C1 segment of cervical spinal cord (tissue), 14 donors: ENCODE data around the gene PRAC1.

Experiments used
- DNase-seq, 14 donors: peaks; one replicate each; lab custom pipeline; 2025; lab: John Stamatoyannopoulos, UW

The PRAC1 gene

DNA sequence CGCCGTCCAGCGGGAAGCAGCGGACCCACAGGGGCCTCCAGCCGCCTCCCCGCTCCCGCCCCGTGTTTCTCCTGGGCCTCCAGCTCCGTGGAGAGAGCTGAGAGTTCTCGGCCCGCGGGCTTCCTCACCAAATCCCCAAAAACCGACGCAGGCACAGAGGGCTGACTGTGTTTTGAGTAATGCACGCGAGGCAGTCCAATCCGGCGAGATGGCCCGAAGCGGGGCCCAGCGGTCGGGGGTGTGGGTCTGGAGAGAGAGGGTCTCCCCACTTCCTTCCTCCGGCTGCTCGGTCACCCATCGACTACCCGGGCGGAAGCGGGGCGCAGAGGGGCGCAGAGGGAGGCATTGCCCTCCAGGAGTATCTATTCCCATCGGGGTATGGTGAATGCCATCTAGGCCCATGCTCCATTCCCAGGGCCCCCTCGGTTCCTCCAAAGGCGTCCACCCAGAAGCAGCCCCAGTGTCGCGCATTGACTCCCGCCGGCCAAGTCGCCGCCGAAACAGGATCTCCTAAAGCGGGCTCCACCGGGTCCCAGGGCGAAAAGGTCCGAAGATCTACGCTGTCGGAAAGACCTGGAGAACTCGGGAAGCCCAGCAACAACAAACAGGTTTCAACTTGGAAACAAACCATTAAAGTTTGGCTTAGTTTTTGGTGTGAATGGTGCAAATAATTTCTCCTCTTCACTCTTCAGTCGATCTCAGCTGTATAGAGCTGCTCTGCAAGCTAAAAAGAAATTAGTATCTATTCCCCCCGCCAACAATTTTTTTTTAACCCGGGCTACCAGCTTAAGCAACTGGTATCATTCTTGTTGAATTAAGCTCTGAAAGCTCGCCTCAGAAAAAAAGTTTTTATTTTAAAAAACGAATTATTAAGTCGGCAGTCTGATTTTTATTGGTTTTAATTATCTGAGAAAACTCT is 25.4 kb upstream of the PRAC1 start:
- no peak for DNase-seq

DNA sequence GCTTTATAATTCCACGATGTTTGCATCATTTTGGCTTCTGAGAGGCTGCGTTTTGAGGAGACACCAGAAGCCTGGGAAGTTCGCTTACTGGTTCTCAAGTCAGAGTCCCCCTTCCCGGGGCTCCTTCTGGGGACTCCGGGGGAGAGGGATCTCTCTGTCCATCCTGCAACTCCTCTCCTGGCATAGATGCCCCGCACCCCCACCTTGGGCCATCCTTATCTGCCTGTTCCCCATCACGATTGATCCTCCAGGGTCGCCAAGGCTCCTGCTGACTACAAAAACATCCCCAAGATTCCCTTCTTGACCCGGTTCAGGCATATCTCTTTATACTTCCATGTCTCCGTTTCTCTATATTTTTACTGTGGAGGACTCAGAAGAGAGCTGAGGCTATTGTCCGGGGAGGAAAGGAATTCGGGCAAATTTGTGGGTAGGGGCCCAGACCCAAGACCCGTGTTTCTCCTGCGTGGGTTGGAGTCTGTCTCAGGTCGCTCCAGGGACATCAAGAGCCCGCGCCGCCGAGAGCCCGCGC is 24.7 kb upstream of the PRAC1 start:
- no peak for DNase-seq

DNA sequence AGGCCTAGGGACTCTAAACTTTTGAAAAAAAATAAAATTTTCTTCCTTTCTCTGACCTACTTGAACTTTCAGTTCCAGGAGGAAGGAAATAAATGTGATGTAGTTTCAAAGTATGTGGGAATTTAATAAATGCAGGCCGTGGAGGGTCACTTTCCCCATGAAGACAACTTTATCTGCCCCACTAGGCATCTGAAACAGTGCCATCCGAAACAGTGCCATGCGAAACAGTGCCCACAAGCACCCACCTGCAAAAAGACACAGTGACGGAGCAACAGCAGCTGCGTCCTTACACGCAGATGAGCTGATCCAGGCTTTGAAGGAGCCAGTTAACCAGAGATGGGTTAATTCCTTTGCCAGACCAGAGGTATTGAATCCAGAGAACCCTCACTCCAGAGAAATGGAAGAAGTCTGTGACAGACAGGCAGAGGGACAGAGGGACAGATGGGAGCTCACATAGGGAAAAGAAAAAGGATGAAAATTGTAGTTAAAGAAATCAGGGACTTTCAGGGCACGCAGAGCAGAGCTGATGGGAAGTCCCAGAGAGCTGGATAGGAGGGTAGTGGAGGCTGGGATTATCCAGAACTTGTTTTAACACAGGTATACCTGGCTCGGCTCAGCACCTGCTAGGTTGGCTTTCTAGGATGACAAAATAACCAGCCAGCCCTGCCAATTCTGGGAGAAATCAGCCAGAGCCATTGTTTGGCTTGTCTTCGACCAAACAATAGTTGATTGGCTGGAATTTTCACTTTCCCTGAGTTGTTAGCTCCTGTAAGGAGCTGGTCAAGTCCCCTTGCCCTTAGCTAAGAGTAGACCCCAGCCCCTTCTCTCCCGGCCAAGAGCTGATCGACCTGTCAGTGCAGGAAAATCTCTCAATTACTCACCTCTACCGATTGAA is 23.3 kb upstream of the PRAC1 start:
- DNase-seq = no peak

DNA sequence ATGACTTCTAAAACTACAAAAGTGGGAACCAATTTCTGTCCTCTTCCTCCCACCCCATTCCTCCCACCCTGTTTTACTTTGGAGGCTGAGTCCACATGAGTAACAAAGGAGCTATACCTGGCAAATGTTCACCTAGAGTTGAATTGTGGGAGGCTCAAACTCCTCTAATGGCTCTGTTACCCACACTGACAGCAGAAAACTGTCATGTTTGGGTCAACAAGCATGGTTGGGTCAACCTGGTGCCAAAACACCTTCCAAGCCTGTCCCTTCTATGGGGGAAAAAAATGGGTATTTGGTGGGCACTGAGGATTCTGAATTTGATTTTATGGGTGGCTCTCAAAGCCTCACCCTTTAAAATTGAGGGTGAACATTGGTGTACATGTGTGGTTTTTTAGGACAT is 18.2 kb upstream of the PRAC1 start:
- DNase-seq = no peak

DNA sequence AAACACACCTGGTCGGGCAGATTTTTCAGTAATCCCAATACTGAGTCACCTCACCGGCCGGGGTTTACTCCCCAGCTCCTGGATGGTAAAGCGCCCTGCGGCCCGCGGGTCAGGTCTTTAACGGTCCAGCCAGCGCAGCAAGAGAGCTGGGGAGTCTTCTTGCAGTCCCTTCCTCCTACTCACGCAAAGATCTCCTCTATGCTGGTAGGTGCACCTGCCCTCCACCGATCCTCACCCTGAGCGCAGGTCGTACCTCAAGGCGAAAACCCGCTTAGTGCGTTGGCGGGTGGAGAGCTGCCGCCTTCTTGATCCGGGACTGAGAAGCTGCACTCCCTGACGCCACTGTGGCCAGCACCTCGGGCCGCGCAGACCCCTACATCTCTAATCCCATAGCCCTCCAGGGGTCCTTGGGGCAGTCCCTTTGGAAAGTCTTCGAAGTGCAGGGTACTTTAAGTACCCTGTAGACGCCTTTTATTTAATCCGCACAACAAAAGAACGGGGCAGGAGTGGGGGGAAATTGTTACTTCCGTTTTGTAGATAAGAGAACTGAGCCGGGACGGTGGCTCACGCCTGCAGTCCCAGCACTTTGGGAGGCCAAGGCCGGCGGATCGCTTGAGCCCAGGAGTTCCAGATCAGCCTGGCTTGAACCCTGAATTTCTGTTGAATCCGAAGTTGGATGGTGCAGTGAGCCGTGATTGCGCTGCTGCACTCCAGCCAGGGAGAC is 16.6 kb upstream of the PRAC1 start:
- no peak for DNase-seq

DNA sequence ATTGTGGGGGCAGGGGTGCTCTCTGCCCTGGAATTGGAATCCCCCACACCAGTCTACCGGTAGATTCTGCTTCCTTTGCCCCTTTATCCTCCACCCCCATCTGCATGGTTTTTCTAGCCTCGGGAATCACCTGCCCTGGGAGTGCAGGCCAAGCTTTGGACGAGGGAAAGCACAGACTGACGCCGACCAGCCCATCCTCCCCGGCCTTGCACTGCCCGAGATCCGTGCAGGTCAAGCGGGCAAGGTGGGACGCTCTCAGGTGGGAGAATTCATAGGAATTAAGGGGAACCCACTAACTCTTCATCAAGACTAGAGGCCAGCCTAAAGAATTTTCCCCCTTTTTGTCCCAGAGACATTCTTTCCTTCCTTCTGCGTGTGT is 16.1 kb upstream of the PRAC1 start:
- DNase-seq = no peak

DNA sequence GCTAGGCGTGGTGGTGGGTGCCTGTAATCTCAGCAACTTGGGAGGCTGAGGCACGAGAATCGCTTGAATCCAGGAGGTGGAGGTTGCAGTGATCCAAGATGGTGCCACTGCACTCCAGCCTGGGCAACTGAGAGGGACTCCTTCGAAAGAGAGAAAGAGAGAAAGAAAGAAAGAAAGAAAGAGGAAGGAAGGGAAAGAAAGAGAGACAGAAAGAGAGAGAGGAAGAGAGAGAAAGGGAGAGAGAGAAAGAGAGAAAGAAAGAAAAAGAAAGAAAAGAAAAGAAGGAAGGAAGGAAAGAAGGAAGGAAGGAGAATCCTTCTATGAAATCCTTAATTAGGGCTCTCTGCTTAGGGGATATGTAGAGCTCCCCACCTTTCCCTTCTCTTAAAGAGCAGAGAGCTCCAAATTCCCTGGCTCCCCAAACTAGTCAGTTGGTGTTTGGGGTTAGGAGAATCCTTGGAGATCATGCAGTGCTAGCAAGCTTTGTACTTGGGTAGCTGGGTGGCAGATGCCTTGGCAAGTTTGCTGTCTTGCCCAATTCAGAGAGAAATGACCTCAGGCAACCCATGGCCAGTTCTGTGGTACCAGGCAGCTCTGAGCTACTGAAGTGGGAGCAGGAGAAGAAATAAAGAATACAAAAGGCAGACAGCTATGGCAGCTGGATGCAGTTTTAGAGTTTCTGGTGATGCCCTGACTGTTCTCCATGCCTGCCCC is 15.2 kb upstream of the PRAC1 start:
- no peak for DNase-seq

DNA sequence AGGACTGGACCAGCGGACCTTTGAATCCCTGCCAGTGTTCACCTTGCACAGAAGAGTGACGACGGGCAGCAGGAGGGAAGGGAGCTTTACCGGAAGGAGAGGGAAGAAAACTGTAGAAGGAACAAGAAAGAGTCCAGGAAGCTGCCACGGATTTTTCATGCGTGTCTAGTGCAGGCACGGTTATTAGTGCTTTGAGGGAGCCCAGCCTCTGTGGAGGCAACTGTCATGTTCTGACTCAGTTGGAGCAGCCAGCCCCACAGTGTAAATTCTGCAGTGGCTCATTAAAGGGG is 12.7 kb upstream of the PRAC1 start:
- no peak for DNase-seq

DNA sequence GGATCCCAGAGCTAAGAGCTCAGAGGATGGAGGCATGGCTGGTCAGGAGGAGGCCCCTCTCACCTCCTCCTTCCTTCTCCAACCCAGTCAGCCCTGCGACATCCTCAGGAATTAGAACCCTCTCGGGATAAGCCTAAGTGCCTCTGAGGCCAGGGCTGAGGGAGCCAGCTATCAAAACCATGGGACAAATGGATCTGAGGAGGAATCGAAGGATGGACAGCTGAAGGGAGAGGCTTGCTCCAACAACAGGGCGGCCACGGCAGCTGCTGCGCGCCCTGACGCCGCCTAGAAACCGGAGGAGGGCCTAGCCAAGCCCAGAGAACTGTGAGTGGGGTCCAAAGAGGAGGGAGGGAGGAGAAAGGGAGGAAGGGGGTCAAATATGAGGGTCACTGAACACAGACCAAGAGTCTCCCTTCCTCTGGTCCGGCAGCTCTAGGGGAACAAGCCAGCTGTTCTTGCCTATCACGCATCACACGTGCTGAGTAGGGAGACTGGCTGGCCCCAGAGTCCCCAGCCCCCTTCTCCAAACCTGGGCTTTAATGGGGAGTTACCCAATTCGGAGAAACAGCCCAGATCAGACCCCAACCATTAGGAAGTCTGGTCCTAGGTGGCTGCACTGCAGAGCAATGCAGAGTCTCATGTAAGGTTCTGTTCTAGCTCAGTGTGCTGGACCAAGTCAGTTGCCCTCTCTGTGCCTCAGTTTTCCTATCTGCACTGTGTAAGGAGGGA is 12.2 kb upstream of the PRAC1 start:
- DNase-seq = no peak

DNA sequence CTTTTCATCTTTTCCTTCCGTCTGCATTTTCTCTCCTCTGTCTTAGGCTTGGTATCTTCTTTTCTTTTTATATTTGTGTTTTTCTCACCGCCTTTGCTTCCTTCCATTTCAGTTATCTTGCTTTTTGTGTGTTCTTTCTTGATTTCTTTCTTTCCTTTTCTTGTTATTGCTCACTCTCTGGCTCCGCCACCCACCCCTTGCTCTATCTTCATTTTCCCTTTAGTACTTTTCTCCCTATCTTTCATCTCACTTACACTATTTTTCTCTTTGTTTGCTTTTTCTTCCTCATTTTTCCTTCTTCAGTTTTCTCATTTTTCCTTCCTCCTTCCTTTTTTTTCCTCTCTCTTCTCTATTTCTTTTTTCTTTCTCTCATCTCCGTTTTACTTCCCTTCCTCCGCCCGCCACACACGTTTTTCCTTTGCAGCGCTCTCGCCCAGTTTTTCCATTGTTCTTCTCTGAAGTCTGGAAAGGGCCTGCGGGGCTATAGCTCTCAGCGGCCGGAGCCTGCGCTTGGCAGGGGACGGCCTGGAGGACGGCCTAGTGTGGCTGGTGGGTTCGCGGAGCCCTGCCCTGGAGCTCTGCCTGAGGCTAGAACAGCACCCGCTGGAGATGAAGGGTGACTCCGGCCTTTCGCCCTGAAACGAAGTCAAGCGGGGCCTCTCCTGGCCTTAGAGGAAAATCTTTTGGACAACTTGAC is 11.5 kb upstream of the PRAC1 start:
- no peak for DNase-seq

DNA sequence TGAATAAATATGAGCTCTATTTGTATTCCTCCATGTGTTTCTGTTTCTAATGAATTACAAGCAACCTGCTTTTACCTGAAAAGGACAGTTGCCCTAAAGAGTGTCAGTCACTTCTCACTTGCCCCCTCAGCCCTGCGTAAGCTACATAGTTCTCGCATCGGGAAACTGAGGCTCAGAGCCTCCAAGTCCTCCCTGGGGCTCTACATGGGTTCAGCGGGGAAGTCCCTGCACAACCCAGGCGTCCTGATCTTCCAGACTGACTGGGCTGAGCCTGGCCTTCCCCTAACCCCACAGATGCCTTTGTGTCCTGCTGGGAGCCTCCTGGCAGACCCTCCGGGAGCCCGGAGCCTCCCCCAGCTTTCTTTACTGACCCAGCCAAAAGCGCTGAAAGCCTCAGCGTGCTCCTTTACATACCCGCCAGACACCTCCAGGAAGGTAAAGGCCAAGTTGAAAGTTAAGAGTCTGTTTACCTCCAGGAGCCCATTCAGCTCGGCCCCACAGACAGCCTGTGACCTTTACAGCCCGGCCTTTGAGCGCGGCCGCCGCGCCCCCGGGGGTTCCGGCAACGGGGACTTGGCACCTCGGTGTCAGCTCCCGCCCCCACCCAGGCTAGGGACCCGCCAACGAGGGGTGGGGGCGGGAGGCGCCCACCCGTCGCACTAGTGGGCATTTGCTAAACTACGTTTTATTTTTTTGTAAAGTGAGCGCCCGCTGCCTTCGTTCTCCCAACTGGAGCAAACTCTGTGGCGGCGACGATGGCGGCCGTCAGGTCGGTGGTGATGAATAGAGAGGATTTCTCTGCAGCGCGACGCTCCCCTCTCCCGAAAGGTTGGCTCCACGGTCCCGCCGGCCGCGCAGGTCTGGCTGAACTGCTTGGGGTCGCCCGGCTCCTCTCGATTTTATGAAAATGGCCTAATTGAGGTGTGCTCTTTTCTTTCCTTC is 10.6 kb upstream of the PRAC1 start:
- DNase-seq = no peak

DNA sequence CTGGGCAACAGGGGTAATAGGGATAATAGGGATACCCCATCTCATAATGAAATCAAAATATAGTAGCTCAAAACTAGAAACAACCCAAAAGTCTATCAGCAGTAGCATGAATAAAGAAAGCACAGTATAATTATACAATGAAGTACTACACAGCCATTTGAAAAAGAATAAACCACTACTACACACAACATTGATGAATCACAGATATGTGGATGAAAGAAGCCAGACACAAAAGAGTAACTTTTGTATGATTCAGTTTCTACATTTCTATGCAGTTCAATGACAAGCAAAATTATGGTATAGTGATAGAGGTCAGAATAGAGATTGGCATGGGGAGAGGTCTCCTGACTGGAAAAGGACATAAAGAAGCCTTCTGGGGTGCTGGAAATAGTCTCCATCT is 9.0 kb upstream of the PRAC1 start:
- no peak for DNase-seq

DNA sequence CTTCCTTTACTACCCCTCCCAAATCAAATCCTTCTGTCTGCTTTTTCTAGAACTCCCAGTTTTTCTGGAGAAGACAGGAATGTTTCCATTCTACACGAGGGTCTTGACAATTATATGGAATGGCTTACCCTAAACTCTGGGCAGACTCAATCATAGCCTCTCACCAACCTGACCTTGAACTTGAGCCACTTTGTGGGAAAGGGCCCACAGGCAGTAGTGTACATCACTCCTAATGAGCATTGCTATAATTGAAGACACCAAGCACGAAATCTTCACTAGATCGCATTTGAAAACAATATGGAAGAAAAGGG is 7.9 kb upstream of the PRAC1 start:
- DNase-seq = no peak

DNA sequence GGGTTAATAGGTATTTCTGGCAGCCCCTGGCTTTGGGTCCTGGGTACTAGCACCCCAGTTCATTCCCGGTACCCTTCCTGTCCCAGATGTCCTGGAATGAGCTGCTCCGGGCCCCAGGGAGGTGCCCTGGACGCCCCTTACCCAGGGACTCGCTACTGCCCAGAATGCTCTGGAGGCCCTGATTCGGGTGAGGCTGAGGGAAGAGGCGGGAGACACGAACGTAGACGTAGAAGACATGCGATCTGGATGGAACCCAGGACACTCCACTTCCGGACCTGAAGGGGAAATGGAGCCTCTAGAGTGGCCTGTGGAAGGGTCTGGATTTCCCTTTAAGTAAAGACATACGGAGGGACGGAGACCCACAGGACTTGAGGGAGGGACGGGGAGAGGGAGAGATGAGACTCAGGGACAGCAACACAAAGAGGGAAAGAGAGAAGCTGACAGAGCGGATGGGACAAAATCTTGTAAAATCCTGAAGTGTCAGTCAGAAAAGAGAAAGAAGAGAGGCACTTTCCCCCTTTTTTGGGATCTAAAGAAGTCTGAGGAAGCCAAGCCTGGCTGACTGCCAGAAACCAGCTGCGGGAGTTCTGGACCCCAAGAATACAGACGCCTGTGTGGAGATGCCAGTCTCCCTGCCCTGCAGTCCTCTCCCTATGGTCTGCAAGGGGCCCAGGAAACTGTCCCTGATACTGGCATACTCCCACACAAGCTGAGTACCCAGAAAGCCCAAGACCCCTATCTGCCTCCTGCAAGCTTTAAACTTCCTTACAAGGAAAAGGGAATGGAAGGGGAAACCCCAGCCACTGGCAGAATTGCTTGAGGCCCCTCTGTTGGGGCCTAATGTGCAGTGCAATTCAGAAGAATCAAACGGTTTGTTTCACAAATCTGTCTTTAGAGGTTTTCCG is 7.3 kb upstream of the PRAC1 start:
- DNase-seq = no peak

DNA sequence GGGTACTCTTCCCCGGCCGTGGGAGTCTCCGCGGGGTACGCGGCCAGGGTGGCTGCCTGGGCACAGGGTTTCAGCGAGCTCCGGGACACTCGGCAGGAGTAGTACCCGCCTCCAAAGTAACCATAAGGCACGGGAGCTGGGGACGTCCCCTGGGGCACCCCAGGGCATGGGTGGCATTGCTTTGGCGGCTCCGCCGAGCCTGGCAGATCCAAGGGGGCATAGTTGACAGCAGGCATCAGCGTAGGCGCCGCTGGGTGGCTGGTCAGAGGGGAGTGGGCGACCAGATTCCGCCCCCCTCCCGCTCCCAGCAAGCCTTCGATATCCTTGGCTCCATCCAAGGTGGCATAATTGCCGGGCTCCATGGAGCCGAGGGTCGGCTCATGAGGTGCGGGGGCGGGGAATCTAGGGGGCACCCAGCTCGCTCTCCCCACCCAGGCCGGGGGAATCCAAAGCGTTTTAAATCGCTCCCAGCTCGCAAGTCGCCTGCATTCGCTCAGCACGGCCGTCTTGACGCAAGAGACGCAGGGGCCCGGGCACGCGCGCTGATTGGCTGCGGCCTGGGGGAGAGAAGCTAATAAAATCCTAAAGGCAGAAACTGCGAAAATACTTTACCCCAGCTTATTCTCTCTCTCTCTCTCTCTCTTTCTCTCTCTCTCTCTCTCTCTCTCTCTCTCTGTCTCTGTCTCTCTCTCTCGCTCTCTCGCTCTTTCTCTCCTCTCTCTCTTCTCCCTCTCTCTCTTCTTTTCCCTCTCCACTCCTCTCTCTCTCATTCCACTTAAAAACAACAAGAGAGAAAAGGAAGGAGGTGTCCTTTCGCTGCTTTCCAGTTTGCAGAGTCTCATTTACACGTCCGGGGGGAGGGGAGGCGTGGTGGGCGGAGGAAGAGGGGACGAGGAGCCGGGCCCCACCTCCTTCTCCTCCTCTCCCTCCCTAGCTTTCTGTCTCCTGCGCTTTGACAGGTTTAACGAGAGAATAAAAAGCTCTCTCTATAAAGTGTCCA is 6.2 kb upstream of the PRAC1 start, which contains the start of gene HOXB13:
Gene HOXB13 (minus strand): TSS at position 519 of the 1,000 bp plus-strand sequence. CDS start 157 bp downstream, at position 362.
- no peak for DNase-seq

DNA sequence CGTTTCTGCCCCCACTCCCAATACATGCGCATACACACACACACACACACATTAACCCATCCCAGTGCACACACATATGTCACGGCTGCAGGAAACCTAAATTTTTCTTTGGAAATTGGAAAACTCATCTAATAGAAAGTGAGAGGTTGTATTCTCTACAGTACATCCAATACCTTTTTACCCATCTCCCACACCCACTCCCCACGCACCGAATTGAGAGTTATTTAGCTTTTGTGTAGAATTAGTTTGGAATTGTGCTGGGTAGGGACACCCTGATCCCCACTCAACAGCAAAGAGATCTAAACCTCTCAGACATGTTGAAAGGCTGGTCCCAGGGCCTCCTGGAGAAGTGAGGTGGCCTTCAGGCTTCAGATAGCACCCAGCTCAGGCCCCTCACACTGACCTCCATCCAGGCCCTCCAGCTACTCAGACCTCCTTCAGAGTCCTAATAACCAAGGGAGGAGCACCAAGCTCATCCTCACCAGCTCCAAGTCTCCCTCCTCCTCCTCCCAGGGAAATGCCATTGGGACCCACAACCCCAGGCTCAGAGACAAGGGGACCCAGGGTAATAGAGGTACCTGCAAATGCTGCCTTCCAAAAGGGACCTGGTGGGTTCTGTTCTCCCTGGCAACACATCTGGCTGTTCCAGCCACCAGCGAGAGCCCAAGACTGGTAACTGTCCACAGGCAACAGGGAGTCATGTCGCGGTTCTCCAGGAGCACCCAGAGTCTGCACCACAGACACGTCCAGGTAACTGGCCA is 5.3 kb upstream of the PRAC1 start:
- DNase-seq = no peak
